NCI-H524 (cell line): ENCODE measurements around the gene DHX58.
A peak's percentile ranks its signal among the peaks of the same experiment; 100 is the strongest.

Experiments
- DNase-seq, 2 experiments: peaks; one replicate each; lab custom pipeline; 2025; lab: John Stamatoyannopoulos, UW

Gene DHX58

GRCh38 chr17:42087042-42087701 is 25.3 kb downstream of the DHX58 start:
- DNase-seq = no peak

DNA sequence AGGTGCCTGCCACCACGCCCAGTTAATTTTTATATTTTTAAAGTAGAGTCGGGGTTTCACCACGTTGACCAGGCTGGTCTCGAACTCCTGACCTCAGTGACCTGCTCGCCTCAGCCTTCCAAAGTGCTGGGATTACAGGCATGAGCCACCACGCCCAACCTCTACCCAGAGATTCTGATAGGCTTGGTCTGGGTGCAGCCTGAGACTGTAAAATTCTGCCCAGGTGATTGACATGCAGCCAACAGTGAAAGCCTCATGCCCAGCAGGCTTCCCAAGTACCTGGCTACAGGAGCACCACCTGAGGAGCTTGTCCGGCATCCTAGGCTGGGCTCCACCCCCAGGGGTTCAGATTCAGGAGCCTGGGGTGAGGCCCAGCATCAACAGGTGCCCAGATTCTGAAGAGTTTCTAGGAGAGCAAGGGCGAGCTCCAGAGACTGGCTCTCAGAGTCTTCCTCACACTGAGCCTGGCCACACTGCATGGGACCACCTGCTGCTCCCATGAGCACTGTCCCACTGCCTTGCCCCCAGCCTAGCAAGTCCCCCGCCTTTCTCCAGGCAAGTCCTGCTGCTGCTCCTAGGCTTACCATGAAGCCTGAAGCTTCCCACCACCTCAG is 30.9 kb downstream of the DHX58 start:
- no peak for DNase-seq

- no peak for DNase-seq
These were observed 33.0 kb downstream of the DHX58 start for GRCh38 chr17:42079541-42079940.

DNA sequence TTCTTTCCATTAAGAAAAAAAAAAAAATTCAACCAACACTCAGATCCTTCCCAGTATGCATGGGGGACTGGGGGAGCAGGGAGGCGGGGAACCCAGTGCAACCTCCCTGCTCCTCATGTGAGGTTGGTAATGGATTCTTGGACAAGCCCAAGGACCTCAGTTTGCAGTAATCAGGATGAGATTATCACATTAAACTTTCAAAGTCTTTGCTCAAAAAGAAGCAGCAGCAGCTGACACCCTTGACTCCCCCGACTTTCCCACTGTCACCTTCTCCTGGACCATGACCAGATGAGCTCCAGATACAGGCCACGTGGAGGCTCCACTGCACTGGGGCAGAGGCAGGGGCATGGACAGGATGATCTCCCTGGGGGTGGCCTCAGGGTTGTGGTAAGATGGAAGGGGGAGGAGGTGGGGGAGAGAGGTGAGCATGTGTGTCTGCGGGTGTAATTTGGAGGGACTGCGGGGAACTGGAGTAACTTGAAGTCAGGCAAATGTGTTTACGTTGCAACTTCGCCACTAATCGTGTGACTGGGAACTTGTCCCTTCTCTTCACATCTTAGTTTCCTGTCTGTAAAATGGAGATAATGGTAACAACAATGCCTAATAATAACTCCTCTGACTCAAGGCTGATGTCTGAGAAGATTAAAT is 34.0 kb downstream of the DHX58 start:
- no peak for DNase-seq

DNA sequence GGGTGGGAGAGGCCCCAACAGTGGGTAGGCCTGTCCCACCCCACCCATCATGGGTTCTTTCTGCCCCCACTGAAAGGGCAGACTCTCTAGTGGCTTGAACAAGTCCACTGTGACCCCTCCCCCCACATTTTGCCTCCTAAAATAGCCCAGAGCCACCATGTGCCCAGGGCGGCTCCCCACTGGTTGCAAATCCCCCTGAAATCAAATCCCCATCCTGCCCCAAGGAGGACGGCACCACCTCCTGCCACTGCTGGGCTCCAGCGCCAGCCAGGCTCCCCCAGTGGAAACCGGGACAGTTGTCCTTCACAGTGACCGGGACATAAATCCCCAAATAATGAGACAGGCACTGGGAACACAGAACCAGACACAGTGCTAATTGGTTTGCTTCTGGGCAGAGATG is 34.8 kb downstream of the DHX58 start:
- no peak for DNase-seq

GRCh38 chr17:42076797-42077559 is 35.5 kb downstream of the DHX58 start:
- DNase-seq = no peak

DNA sequence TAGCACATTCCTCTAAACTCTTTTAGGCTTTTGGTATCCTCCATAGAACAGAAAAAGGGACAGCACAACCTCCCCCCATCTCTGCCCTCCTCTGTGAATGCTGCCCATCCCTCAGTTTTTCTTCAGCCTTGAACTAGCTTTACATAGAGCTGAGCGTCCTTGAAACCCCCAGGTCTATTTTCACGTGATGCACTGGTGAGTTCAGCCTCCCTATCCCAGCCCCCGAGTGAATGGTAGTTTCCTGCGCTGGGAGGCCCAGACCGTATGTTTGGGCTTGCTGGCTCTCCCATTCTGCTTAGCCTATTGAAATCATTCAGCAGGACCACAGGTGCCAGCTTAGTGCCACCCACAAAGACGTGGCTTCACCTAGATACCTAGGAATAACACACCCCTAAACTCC is 36.7 kb downstream of the DHX58 start:
- DNase-seq = no peak

GRCh38 chr17:42072323-42073187 is 40.0 kb downstream of the DHX58 start:
- DNase-seq = peak in 1 of 2 experiments; percentile 7

DNA sequence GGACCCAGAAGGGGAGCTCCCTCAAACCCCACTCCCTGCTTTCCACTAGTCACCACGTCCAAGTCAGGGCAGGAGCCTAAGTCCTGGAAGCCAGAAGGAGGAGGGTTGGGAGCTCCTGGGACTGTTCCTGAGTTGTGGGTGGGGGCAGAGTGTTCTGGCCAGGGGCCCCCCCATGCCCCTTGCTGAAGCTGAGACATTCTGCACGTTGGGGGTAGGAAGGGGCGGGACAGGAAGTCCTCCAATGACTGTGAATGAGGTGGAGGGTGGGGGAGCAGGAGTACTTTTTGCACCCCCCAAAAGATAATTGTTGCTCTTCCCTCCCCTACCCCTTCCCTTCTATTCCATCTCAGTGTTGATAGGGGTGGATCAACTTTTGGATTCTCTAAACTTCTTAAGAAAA is 40.7 kb downstream of the DHX58 start:
- DNase-seq = no peak

DNA sequence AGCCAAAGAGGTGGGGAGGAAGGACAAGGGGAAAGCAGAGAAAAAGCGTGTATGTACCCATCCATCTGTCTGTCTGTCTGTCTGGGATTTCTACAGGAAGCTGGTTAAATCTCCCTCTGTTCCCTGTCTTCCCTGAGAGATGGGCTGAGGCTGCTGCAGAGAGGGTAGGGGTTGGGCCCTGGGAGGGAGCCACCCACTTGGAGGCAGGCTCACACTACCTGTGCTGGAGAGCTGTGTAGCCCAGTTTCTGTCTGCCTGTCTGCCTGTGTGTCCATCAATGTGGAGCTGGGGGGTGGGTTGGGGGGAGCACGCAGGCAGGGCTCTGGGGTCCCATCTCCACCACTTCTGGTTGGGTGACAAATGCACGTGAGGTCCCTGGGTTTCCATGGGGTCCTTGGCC is 43.5 kb downstream of the DHX58 start:
- no peak for DNase-seq

DNA sequence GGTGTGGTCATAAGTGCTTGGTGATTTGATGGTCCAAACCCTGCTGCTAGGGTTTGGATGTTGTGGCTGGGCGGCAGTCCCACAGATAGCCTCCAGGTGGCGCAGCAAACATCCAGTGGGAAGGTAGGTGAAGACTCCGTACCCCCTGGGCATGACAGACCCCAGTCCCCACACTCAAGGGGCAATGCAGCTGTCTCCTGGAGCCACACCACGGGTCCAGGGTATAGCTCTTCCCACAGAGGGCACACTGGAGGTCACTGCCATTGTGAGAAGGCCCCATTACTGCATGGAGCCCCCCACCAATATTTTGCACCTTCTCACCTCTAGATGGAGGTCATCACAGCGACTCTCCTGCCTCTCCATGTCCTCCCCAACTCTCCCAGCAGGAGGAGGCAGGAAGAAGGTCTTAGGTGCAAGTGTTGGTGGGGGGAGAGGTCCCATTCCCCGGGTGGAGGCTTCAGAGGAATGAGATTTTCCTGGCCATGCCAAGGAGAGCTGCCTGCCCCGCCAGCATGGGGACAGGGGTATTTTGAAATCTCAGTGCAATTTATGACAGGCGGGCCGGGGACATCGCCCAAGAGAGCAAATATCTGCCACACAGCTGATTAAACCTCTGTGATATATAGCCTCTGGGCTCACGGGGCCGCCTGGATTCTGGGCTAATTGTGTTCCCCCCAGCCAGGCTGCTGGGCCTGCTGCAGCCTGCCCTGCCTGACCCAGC is 45.0 kb downstream of the DHX58 start:
- DNase-seq = peak; percentile 42 to 74

- DNase-seq = no peak
These were observed 47.3 kb downstream of the DHX58 start for GRCh38 chr17:42065201-42065600.

DNA sequence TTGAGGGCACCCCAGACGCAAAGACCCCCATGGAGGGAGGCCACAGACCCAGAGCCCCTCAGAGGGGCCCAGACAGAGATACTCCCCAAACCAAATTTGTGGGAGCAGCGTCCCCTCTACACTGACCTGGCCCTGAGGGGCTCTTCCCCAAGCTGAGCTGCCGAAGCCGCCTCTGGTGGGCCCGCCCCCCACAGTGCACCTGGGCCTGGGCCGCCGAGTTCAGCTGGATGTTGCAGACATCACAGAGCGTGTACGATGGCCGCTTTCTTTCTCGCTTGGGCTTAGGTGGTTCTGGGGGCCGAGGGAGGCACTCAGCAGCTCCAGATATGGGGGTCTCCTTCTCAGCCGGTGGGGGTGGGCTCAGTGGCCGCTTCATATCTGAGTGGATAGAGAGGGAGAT is 49.8 kb downstream of the DHX58 start:
- no peak for DNase-seq

DNA sequence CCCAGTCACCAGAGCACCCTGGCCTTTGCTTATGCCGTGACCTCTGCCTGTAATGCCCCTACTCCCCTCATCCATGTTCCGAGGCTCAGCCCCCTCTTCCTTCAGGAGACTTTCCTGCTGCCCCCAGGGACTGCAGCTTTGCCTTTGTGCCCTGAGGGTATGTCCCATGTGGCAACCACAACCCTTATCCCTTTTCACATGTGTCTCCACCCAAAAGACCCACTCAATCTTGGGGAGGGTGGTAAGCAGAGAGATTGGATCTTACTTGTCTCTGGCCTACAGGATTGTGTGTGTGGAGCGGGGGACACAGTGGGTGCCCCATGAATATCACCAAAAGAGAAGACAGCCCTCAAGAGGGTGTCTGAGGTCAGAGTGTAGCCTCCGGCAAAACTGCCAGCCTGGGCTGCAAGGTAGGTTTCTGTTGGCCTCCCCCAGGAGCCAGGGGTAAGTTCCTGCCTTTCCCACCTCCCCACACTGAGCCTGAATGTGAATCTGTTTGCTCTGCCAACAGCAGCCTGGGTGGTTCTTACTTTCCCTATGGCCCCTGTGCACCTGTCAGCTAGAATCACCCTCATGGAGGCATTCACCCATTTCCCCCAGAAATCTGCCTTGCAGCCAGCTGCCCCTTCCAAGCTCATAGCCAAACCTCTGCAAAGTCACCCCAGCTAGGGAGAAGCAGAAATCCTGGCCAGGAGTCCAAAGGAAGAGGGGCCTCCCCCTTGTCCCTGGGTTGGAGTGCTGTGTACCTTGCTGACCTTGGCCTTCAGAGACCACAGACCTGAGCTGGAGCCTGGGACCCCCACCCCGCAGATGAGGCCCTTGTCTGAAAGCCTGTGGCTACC is 50.6 kb downstream of the DHX58 start:
- DNase-seq = peak in 1 of 2 experiments; percentile 23

DNA sequence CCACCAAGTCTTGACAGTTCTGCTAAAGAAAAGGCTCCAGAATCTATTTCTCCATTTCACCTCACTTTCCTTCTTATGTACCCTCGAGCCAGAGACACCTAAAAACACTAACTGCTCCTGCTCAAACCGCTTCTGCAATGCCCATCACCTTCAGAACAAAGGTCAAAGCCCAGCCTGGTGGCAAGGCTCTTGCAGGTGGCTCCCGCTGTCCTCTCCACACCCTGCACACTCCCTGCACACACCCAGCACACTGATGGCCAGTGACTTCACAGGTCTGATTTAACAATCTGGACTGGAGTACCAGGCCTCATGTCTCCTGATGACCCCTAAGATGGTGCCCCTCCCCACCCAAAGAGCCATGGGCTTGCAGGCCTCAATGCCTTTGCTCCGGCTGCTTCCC is 52.3 kb downstream of the DHX58 start:
- DNase-seq = no peak

- no peak for DNase-seq
These were observed 52.7 kb downstream of the DHX58 start for GRCh38 chr17:42059815-42060214.

DNA sequence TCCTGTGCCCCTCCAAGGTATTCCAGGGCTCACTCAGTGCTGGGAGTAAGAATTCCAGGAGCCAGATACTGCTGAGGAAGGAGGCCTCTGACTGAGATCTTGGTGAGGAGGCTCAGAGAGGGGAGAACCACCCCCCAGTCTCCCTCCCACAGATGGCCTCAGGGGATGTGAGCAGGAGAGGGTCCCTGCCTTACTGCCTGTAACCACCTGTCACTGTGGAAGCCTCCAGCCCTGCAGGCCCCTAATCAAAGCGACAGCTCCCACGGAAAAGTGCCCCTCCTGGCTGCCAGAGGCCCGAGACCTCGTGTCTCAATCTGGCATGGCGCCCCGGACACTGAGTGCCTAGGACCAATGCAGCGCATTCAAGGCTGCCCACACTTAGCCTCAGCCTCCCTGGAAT is 54.5 kb downstream of the DHX58 start:
- peak in 1 of 2 experiments; percentile 63 for DNase-seq

- DNase-seq = no peak
These were observed 55.9 kb downstream of the DHX58 start for GRCh38 chr17:42056635-42057034.

- DNase-seq = no peak
These were observed 57.0 kb downstream of the DHX58 start for GRCh38 chr17:42055496-42055895.

DNA sequence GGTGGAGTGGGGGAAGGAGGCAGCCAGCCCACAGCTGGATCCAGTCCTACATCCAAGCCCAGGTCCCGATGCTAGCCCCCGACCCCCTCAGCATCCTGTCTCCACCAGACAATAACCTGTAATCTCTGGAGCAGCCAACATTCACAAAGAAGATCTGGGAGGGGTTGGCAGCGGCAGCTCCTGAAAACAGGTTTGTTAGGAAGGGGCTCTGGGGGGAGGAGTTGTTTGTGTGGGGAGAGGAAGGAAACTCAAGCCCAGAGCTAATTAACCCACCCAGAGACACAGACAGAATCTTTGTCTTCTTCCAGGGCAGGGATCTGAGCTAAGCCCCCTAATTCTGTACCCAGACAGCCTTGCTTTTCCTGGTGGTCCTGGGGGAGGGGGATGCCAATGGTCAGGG is 57.5 kb downstream of the DHX58 start:
- DNase-seq = no peak
